Liver (tissue), 9 donors: ENCODE data around the gene DFFB. TPM values are rescaled to one million over a fixed set of nuclear protein-coding genes. Genes with fewer than 3 reads are reported as not detected.

Experiments used
- DNase-seq: peaks from one replicate; pipeline ENCODE4 v3.0.0-alpha.2; 2017; ENCODE audit warnings: low spot score
- H3K27ac ChIP-seq, 2 donors: one replicate each; pipeline ENCODE4 v1.7.0; 2013; ENCODE audit warnings: inconsistent platforms in 2 of 2, low read length in 2 of 2, control low read depth in 1 of 2, low read depth in 1 of 2, mild to moderate bottlenecking in 1 of 2
- H3K27me3 ChIP-seq, 4 donors: one replicate each; pipeline versions ENCODE4 v1.6.1 to v1.7.0; 2013; ENCODE audit warnings: low read length in 3 of 4, inconsistent platforms in 1 of 4, mild to moderate bottlenecking in 1 of 4, moderate library complexity in 1 of 4; ENCODE audit not compliant: control insufficient read depth in 4 of 4, insufficient read depth in 4 of 4
- H3K36me3 ChIP-seq, 4 donors: one replicate each; pipeline versions ENCODE4 v1.6.1 to v1.7.0; 2013; ENCODE audit warnings: low read length in 3 of 4, mild to moderate bottlenecking in 3 of 4, low read depth in 1 of 4, moderate library complexity in 1 of 4; ENCODE audit not compliant: control insufficient read depth in 4 of 4, insufficient read depth in 3 of 4
- H3K4me1 ChIP-seq, 4 donors: one replicate each; pipeline versions ENCODE4 v1.6.1 to v1.7.0; 2013; ENCODE audit warnings: low read length in 3 of 4, mild to moderate bottlenecking in 3 of 4, moderate library complexity in 1 of 4; ENCODE audit not compliant: control insufficient read depth in 4 of 4, insufficient read depth in 4 of 4
- H3K4me3 ChIP-seq, 3 donors: one replicate each; pipeline versions ENCODE4 v1.6.1 to v1.7.0; 2013; ENCODE audit warnings: low read length in 3 of 3, control low read depth in 1 of 3, low read depth in 1 of 3, mild to moderate bottlenecking in 1 of 3
- H3K9ac ChIP-seq, 2 donors: one replicate each; pipeline ENCODE4 v1.7.0; 2013; ENCODE audit warnings: low read length in 2 of 2, mild to moderate bottlenecking in 2 of 2, moderate library complexity in 2 of 2, control low read depth in 1 of 2, low read depth in 1 of 2
- H3K9me3 ChIP-seq, 4 donors: one replicate each; pipeline versions ENCODE4 v1.6.1 to v1.7.0; 2013; ENCODE audit warnings: low read length in 3 of 4; ENCODE audit not compliant: control insufficient read depth in 4 of 4
- EGR1 ChIP-seq, 2 donors: IDR thresholded peaks; 2 replicates each; pipeline ENCODE4 v1.6.1; 2016 to 2018; ENCODE audit warnings: antibody characterized with exemption in 2 of 2, low read depth in 2 of 2
- FOXA1 ChIP-seq: IDR thresholded peaks from 2 replicates; pipeline ENCODE4 v1.6.1; 2016; ENCODE audit warnings: antibody characterized with exemption
- FOXA2 ChIP-seq: IDR thresholded peaks from 2 replicates; pipeline ENCODE4 v1.6.1; 2016; ENCODE audit warnings: antibody characterized with exemption
- GABPA ChIP-seq, 2 donors: IDR thresholded peaks in 1 of 2; conservative IDR thresholded peaks in 1 of 2; 2 replicates each; pipeline ENCODE4 v1.6.1; 2016; ENCODE audit warnings: antibody characterized with exemption in 2 of 2, mild to moderate bottlenecking in 1 of 2, moderate library complexity in 1 of 2
- HNF4A ChIP-seq, 2 donors: conservative IDR thresholded peaks; 2 replicates each; pipeline ENCODE4 v1.6.1; 2016; ENCODE audit warnings: antibody characterized with exemption in 2 of 2, mild to moderate bottlenecking in 2 of 2
- HNF4G ChIP-seq: IDR thresholded peaks from 2 replicates; pipeline ENCODE4 v1.6.1; 2016; ENCODE audit warnings: antibody characterized with exemption
- JUND ChIP-seq, 2 donors: IDR thresholded peaks; 2 replicates each; pipeline ENCODE4 v1.6.1; 2016; ENCODE audit warnings: antibody characterized with exemption in 2 of 2
- NR2F2 ChIP-seq: IDR thresholded peaks from 2 replicates; pipeline ENCODE4 v1.6.1; 2016; ENCODE audit warnings: antibody characterized with exemption
- RAD21 ChIP-seq, 2 donors: IDR thresholded peaks; 2 replicates each; pipeline ENCODE4 v1.6.1; 2016; ENCODE audit warnings: antibody characterized with exemption in 2 of 2, mild to moderate bottlenecking in 2 of 2
- RXRA ChIP-seq, 2 donors: IDR thresholded peaks; 2 replicates each; pipeline ENCODE4 v1.6.1; 2017 to 2018; ENCODE audit warnings: antibody characterized with exemption in 2 of 2, mild to moderate bottlenecking in 1 of 2
- SP1 ChIP-seq: IDR thresholded peaks from 2 replicates; pipeline ENCODE4 v1.6.1; 2018; ENCODE audit warnings: antibody characterized with exemption, mild to moderate bottlenecking
- TAF1 ChIP-seq: conservative IDR thresholded peaks from 2 replicates; pipeline ENCODE4 v1.6.1; 2016; ENCODE audit warnings: antibody characterized with exemption, mild to moderate bottlenecking
- YY1 ChIP-seq: IDR thresholded peaks from 2 replicates; pipeline ENCODE4 v1.6.1; 2016; ENCODE audit warnings: antibody characterized with exemption, mild to moderate bottlenecking
- WGBS: extraction: QIAGEN DNeasy Blood & Tissue Kit; methylation state at CpG from one replicate; pipeline ENCODE4 v1.1.7; 2013; 5-methylcytosine and 5-hydroxymethylcytosine counted together
- polyA plus RNA-seq, 2 donors: library from polyadenylated mRNA; stranded (reverse) in 1 of 2; unstranded in 1 of 2; fragments of 200-250 nt in 1 of 2; fragments of >200 nt in 1 of 2; fragmentation: Nextera tagmentation in 1 of 2; extraction: Ambion mirVana in 1 of 2; gene quantifications; one replicate each; pipeline versions ENCODE4 v1.2.1 to v1.2.3, GENCODE V29; 2013 to 2015
- total RNA-seq, 2 donors: library from RNA; depleted of rRNA; stranded (reverse); fragments of >200 nt; gene quantifications; one replicate each; pipeline ENCODE4 v1.2.3, GENCODE V29; 2014
- TF ChIP-seq, protein P1 (sequence below): IDR thresholded peaks from 2 replicates; pipeline ENCODE4 v1.6.1; 2016; ENCODE audit warnings: antibody characterized with exemption, mild to moderate bottlenecking
- TF ChIP-seq, protein P2 (sequence below): fragments of 150-350 bp; IDR thresholded peaks from 2 replicates; pipeline ENCODE4 v1.5.1; 2017; ENCODE audit warnings: improper control_type of control experiment, low read depth, low read length; ENCODE audit not compliant: missing input control
- TF ChIP-seq, protein P3 (sequence below): IDR thresholded peaks from 2 replicates; pipeline ENCODE4 v1.6.1; 2016; ENCODE audit warnings: antibody characterized with exemption
- TF ChIP-seq, protein P4 (sequence below): IDR thresholded peaks from 2 replicates; pipeline ENCODE4 v1.6.1; 2016; ENCODE audit warnings: antibody characterized with exemption
- TF ChIP-seq, protein P5 (sequence below): IDR thresholded peaks from 2 replicates; pipeline ENCODE4 v1.6.1; 2016; ENCODE audit warnings: antibody characterized with exemption
- donor health status: healthy.
- donor health status: healthy.
- donor health status: healthy.
- donor health status: healthy.
- donor health status: healthy.

DFFB gene
- total and polyA plus RNA-seq, 4 donors, result 0.92 to 6.1 (median 2.9) TPM

GRCh38 chr1:3842912-3843311 lies 14.4 kb upstream of the DFFB start:
- Histone ChIP-seq H3K36me3 (peaks cover 13 to 56% (median 31%) of the 10 kb centered on the region in 4 donors), H3K4me3 (no peak overlapping the region), H3K27me3 (no peaks in the 10 kb centered on the region), H3K9me3 (no peaks in the 10 kb centered on the region), H3K4me1 (no peaks in the 10 kb centered on the region), H3K9ac (no peak overlapping the region), H3K27ac (no peak overlapping the region)
- DNase-seq, result no peak
- TF ChIP-seq, protein P1, sequence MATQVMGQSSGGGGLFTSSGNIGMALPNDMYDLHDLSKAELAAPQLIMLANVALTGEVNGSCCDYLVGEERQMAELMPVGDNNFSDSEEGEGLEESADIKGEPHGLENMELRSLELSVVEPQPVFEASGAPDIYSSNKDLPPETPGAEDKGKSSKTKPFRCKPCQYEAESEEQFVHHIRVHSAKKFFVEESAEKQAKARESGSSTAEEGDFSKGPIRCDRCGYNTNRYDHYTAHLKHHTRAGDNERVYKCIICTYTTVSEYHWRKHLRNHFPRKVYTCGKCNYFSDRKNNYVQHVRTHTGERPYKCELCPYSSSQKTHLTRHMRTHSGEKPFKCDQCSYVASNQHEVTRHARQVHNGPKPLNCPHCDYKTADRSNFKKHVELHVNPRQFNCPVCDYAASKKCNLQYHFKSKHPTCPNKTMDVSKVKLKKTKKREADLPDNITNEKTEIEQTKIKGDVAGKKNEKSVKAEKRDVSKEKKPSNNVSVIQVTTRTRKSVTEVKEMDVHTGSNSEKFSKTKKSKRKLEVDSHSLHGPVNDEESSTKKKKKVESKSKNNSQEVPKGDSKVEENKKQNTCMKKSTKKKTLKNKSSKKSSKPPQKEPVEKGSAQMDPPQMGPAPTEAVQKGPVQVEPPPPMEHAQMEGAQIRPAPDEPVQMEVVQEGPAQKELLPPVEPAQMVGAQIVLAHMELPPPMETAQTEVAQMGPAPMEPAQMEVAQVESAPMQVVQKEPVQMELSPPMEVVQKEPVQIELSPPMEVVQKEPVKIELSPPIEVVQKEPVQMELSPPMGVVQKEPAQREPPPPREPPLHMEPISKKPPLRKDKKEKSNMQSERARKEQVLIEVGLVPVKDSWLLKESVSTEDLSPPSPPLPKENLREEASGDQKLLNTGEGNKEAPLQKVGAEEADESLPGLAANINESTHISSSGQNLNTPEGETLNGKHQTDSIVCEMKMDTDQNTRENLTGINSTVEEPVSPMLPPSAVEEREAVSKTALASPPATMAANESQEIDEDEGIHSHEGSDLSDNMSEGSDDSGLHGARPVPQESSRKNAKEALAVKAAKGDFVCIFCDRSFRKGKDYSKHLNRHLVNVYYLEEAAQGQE, result no peak
- TF ChIP-seq, protein P2, sequence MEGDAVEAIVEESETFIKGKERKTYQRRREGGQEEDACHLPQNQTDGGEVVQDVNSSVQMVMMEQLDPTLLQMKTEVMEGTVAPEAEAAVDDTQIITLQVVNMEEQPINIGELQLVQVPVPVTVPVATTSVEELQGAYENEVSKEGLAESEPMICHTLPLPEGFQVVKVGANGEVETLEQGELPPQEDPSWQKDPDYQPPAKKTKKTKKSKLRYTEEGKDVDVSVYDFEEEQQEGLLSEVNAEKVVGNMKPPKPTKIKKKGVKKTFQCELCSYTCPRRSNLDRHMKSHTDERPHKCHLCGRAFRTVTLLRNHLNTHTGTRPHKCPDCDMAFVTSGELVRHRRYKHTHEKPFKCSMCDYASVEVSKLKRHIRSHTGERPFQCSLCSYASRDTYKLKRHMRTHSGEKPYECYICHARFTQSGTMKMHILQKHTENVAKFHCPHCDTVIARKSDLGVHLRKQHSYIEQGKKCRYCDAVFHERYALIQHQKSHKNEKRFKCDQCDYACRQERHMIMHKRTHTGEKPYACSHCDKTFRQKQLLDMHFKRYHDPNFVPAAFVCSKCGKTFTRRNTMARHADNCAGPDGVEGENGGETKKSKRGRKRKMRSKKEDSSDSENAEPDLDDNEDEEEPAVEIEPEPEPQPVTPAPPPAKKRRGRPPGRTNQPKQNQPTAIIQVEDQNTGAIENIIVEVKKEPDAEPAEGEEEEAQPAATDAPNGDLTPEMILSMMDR, result no peak
- TF ChIP-seq, protein P3, sequence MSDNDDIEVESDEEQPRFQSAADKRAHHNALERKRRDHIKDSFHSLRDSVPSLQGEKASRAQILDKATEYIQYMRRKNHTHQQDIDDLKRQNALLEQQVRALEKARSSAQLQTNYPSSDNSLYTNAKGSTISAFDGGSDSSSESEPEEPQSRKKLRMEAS, result no peak
- TF ChIP-seq GABPA (IDR thresholded peaks at IDR 0.05 in 1 of 2, conservative IDR thresholded peaks at IDR 0.05 in 1 of 2) (no peak), JUND (IDR thresholded peaks at IDR 0.05) (no peak), FOXA1 (no peak), FOXA2 (no peak), RAD21 (IDR thresholded peaks at IDR 0.05) (no peak), HNF4G (no peak), TAF1 (no peak), RXRA (IDR thresholded peaks at IDR 0.05) (no peak), NR2F2 (no peak), HNF4A (conservative IDR thresholded peaks at IDR 0.05) (no peak), SP1 (no peak), YY1 (no peak), EGR1 (IDR thresholded peaks at IDR 0.05; ENCODE audit: low read depth in 2 of 2) (no peak)
- TF ChIP-seq, protein P4, sequence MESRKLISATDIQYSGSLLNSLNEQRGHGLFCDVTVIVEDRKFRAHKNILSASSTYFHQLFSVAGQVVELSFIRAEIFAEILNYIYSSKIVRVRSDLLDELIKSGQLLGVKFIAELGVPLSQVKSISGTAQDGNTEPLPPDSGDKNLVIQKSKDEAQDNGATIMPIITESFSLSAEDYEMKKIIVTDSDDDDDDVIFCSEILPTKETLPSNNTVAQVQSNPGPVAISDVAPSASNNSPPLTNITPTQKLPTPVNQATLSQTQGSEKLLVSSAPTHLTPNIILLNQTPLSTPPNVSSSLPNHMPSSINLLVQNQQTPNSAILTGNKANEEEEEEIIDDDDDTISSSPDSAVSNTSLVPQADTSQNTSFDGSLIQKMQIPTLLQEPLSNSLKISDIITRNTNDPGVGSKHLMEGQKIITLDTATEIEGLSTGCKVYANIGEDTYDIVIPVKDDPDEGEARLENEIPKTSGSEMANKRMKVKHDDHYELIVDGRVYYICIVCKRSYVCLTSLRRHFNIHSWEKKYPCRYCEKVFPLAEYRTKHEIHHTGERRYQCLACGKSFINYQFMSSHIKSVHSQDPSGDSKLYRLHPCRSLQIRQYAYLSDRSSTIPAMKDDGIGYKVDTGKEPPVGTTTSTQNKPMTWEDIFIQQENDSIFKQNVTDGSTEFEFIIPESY, result no peak
- TF ChIP-seq, protein P5, sequence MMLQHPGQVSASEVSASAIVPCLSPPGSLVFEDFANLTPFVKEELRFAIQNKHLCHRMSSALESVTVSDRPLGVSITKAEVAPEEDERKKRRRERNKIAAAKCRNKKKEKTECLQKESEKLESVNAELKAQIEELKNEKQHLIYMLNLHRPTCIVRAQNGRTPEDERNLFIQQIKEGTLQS, result no peak
- WGBS, result 92% methylated on average over 9 of the region's 9 CpGs
